HG02759 (cell line): Measurements from ENCODE around the gene SPACA6.
"Not testable (repeated sequence)": the region's sequence is repeated elsewhere in the genome, so short reads cannot be mapped to it uniquely, and the experiment has no call there.

ENCODE experiments used
- ATAC-seq: cut with Tn5 transposase; IDR thresholded peaks from one replicate; pipeline ENCODE4 v1.9.1; 2021; ENCODE audit warnings: mild to moderate bottlenecking, moderate library complexity; ENCODE audit not compliant: unreplicated experiment

The SPACA6 gene

GRCh38 chr19:51693260-51693659 is at the start of gene SPACA6:
Gene SPACA6 (plus strand): TSS chr19:51693330. CDS start chr19:51693527, 197 bp downstream.
- ATAC-seq: no peak

- ATAC-seq: no peak
Observed at GRCh38 chr19:51644636-51645271, 48.4 kb upstream of the SPACA6 start.

GRCh38 chr19:51646730-51647129 is 46.4 kb upstream of the SPACA6 start, which contains the start of gene SIGLEC14:
Gene SIGLEC14 (minus strand): TSS chr19:51646825. CDS start chr19:51646759, 66 bp downstream.
- not testable (repeated sequence) for ATAC-seq

- ATAC-seq: no peak
Observed at GRCh38 chr19:51647318-51647717, 45.8 kb upstream of the SPACA6 start.

GRCh38 chr19:51651216-51651846 is 41.8 kb upstream of the SPACA6 start:
- no peak for ATAC-seq

- no peak for ATAC-seq
Observed at GRCh38 chr19:51652266-51652665, 40.9 kb upstream of the SPACA6 start.

GRCh38 chr19:51653162-51653561 is 40.0 kb upstream of the SPACA6 start:
- no peak for ATAC-seq

DNA sequence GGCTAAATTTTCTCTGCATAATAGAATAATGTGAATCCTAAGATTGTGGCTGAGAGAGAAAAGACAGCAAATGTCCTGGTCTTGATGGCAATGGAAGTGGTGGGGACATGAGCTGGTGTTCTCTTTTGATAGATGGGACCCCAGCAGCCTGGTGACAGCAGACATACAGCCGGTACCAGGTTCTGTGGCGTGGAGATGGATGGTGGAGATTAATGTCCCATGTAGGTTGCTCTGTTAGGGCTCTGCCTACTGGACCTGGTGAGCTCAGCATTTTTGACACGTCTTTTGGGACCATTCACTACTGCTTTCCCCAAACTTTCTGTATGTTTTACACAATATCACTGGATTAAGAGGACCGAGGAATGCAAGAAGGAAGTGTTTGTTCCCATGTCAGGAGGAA is 38.3 kb upstream of the SPACA6 start:
- ATAC-seq: no peak

- no peak for ATAC-seq
Observed at GRCh38 chr19:51660975-51661600, 32.0 kb upstream of the SPACA6 start.

DNA sequence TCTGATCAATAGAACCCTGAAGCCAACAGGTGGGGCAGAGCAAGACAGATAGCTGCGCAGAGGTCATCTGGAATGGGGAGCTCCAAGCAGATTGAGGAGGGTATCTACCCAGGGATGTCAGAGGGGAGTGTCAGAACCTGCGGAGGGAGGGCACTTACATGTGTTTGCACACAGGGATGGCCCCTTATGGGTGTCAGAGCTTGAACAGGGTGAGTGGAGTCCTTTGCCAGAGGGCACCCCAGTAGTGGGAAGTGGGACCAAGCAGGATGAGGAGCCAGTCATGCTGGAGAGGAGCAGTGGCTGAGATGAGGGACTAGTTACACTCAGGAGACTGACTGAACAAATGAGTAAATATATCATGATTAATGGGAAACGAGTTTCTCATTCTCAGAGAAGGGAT is 29.5 kb upstream of the SPACA6 start:
- ATAC-seq: no peak

GRCh38 chr19:51664131-51664530 is 29.0 kb upstream of the SPACA6 start:
- no peak for ATAC-seq

- no peak for ATAC-seq
Observed at GRCh38 chr19:51664997-51665396, 28.1 kb upstream of the SPACA6 start.

DNA sequence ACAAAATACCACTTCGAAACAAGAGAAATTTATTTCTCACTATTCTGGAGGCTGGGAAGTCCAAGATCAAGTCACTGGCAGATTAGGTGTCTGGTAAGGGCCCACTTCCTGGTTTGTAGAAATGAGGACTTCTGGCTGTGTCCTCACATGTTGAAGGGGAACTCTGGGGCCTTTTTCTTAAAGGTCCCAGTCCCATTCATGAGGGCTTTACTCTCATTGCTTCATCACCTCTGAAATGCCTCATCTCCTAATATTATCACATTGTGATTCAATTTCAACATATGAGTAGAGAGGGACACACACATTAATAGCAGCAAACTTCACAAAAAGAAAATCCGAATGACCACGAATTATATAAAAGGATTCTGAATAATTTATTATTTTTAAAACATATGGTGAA is 24.9 kb upstream of the SPACA6 start:
- ATAC-seq: no peak

DNA sequence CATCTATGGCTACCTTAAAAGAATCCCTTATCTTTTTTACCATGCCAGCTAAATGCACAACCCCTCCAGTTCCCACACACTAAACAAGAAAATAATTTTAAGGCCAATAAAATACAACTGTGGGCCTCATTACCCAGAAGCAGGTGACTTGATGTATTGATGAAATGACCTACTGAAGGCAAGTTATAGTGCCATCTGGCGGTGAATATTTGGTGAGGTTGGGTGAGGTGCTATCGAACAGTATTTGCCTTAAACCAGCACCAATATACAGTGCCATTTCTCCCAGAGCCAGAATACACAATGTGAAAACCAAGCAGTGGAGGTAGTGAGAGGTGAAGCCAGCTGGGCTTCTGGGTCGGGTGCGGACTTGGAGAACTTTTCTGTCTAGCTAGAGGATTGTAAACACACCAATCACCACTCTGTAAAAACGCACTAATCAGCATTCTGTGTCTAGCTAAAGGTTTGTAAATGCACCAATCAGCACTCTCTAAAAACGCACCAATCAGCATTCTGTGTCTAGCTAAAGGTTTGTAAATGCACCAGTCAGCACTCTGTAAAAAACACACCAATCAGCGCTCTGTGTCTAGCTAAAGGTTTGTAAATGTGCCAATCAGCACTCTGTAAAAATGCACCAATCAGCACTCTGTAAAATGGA is 17.1 kb upstream of the SPACA6 start:
- ATAC-seq: not testable (repeated sequence)

DNA sequence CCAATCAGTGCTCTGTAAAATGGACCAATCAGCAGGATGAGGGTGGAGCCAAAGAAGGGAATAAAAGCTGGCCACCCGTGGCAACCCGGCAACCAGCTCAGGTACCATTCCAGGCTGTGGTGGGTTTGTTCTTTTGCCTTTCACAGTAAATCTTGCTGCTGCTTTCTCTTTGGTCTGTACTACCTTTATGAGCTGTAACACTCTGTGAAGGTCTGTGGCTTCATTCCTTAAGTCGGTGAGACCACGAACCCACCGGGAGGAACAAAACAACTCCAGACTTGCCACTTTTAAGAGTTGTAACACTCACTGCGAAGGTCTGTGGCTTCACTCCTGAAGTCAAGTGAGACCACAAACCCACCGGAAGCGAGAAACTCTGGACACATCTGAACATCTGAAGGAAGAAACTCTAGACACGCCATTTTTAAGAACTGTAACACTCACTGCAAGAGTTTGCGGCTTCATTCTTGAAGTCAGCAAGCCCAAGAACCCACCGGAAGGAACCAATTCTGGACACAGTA is 16.5 kb upstream of the SPACA6 start:
- no peak for ATAC-seq

GRCh38 chr19:51680474-51680873 is 12.7 kb upstream of the SPACA6 start:
- no peak for ATAC-seq

DNA sequence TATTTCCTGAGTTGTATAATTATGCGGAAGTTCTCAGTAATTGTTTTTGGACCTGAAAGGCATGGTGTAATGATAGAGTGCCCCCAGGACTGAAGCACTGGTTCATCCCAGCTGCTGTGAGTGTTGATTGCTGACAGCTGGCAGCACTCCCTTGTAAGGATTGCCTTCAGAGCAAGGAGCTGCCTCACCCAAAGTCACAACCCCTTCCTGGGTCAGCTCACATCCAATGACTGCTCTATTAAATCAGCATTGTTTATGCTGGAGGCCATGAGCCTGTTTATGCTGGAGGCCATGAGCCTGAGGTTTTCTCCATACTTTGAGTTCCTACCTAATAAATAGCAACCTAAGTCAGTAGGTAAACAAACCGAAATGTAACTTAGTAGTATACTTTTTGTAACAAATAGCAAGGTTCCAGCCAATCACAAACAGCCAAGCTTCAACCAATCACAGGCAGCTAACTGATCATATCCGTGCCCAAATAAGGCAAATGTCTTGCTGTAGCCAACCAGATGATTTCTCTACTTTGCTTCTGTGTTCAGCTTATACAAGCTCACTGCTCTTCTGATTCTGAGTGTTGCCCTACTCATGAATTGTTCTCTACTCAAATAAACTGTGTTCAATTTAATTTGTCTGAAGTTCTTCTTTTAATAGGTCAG is 11.7 kb upstream of the SPACA6 start:
- no peak for ATAC-seq

- no peak for ATAC-seq
Observed at GRCh38 chr19:51686171-51686570, 7.0 kb upstream of the SPACA6 start.

GRCh38 chr19:51687791-51688670 is 5.1 kb upstream of the SPACA6 start:
- no peak for ATAC-seq
